SU-DHL-6 (cell line): ENCODE measurements around the gene PDE1A.

Experiments used
- H2AFZ ChIP-seq: fragments of 200-600 bp; sonication (generic); 2 replicates; pipeline ENCODE4 v1.6.1; 2014; ENCODE audit warnings: low read depth, mild to moderate bottlenecking, moderate library complexity, mixed read lengths, antibody characterized with exemption, low read length; ENCODE audit not compliant: severe bottlenecking
- H3F3A ChIP-seq: fragments of 200-600 bp; shearing (Covaris generic); 2 replicates; pipeline ENCODE4 v1.6.0; 2016; ENCODE audit warnings: antibody characterized with exemption, mild to moderate bottlenecking; ENCODE audit not compliant: insufficient read depth
- H3K27ac ChIP-seq: fragments of 200-600 bp; sonication (generic); 2 replicates; pipeline ENCODE4 v1.5.1; 2016; ENCODE audit warnings: low read depth, mild to moderate bottlenecking, low read length, moderate library complexity, mixed read lengths
- H3K27me3 ChIP-seq: fragments of 200-600 bp; sonication (generic), shearing (Covaris generic); 2 replicates; pipeline ENCODE4 v1.6.0; 2014; ENCODE audit warnings: mild to moderate bottlenecking, low read length
- H3K36me3 ChIP-seq: fragments of 200-600 bp; sonication (generic); 2 replicates; pipeline ENCODE4 v1.6.1; 2014; ENCODE audit warnings: mild to moderate bottlenecking, low read length, mixed read lengths
- H3K4me2 ChIP-seq: fragments of 300-600, 200-600 bp; shearing (Covaris generic), sonication (generic); 2 replicates; pipeline ENCODE4 v1.6.0; 2014; ENCODE audit warnings: low read length, low read depth, mild to moderate bottlenecking; ENCODE audit not compliant: poor library complexity, severe bottlenecking
- H3K4me3 ChIP-seq: fragments of 200-600 bp; sonication (generic); 2 replicates; pipeline ENCODE4 v1.5.1; 2014; ENCODE audit warnings: antibody characterized with exemption, low read length, mild to moderate bottlenecking, mixed read lengths; ENCODE audit not compliant: insufficient read depth, poor library complexity, severe bottlenecking
- H3K79me2 ChIP-seq: fragments of 200-600 bp; sonication (generic); 2 replicates; pipeline ENCODE4 v1.6.1; 2014; ENCODE audit warnings: mild to moderate bottlenecking, low read length, moderate library complexity; ENCODE audit not compliant: insufficient read depth
- H3K9ac ChIP-seq: fragments of 200-600 bp; sonication (generic); 2 replicates; pipeline ENCODE4 v1.7.0; 2014; ENCODE audit warnings: mild to moderate bottlenecking, low read length
- H3K9me2 ChIP-seq: fragments of 200-600 bp; sonication (generic); replicated peaks from 2 replicates; pipeline ENCODE4 v1.6.1; 2014; ENCODE audit warnings: low read length; ENCODE audit not compliant: insufficient read depth
- H3K9me3 ChIP-seq: fragments of 200-600 bp; sonication (generic); 2 replicates; pipeline ENCODE4 v1.6.1; 2014; ENCODE audit warnings: low read length, mixed read lengths; ENCODE audit not compliant: insufficient read depth
- H4K20me1 ChIP-seq: fragments of 200-600 bp; sonication (generic); 2 replicates; pipeline ENCODE4 v1.6.1; 2014; ENCODE audit warnings: low read depth, mild to moderate bottlenecking, antibody characterized with exemption, low read length, moderate library complexity, mixed read lengths
- CTCF ChIP-seq: fragments of 200-600 bp; sonication (generic); IDR thresholded peaks from one replicate; pipeline ENCODE4 v1.5.1; 2017; ENCODE audit warnings: antibody characterized with exemption, mild to moderate bottlenecking, low read length, moderate library complexity; ENCODE audit not compliant: insufficient read depth, poor library complexity, severe bottlenecking
- EZH2phosphoT487 ChIP-seq: fragments of 200-600 bp; sonication (generic), shearing (Covaris generic); conservative IDR thresholded peaks from 2 replicates; pipeline ENCODE4 v1.6.1; 2018; ENCODE audit warnings: mild to moderate bottlenecking, antibody characterized with exemption, low read length, moderate library complexity, mixed read lengths

The PDE1A gene

GRCh38 chr2:182422864-182423263, 4.0 kb downstream of the PDE1A start:
- TF ChIP-seq CTCF: no peak
- TF ChIP-seq EZH2phosphoT487: no peak
- no peaks in the 10 kb centered on the region for H3K36me3 ChIP-seq
- H4K20me1 ChIP-seq: no peaks in the 10 kb centered on the region
- no peaks in the 10 kb centered on the region for H3K79me2 ChIP-seq
- no peak overlapping the region for H3K27ac ChIP-seq
- no peaks in the 10 kb centered on the region for H3K9me2 ChIP-seq
- H2AFZ ChIP-seq: no peak overlapping the region
- H3K9ac ChIP-seq: no peak overlapping the region
- no peaks in the 10 kb centered on the region for H3K27me3 ChIP-seq
- no peak overlapping the region for H3K4me3 ChIP-seq
- no peaks in the 10 kb centered on the region for H3F3A ChIP-seq
- H3K9me3 ChIP-seq: no peaks in the 10 kb centered on the region
- no peak overlapping the region for H3K4me2 ChIP-seq

GRCh38 chr2:182420669-182421068, 6.2 kb downstream of the PDE1A start:
- no peaks in the 10 kb centered on the region for H3F3A ChIP-seq
- no peak overlapping the region for H3K9ac ChIP-seq
- H3K27ac ChIP-seq: no peak overlapping the region
- no peaks in the 10 kb centered on the region for H3K9me3 ChIP-seq
- H3K9me2 ChIP-seq: no peaks in the 10 kb centered on the region
- H3K79me2 ChIP-seq: no peaks in the 10 kb centered on the region
- H2AFZ ChIP-seq: no peak overlapping the region
- no peaks in the 10 kb centered on the region for H3K27me3 ChIP-seq
- TF ChIP-seq EZH2phosphoT487 (no peak), CTCF (no peak)
- H3K4me2 ChIP-seq: no peak overlapping the region
- H3K4me3 ChIP-seq: no peak overlapping the region
- no peaks in the 10 kb centered on the region for H3K36me3 ChIP-seq
- no peaks in the 10 kb centered on the region for H4K20me1 ChIP-seq

- Histone ChIP-seq H3F3A (no peaks in the 10 kb centered on the region), H3K79me2 (no peaks in the 10 kb centered on the region), H3K9ac (no peak overlapping the region), H3K9me2 (no peaks in the 10 kb centered on the region), H2AFZ (no peak overlapping the region), H3K4me2 (no peak overlapping the region), H3K9me3 (no peaks in the 10 kb centered on the region), H3K27ac (no peak overlapping the region), H3K36me3 (no peaks in the 10 kb centered on the region), H4K20me1 (no peaks in the 10 kb centered on the region), H3K4me3 (no peak overlapping the region), H3K27me3 (no peaks in the 10 kb centered on the region)
- TF ChIP-seq EZH2phosphoT487 (no peak), CTCF (no peak)
Measured at GRCh38 chr2:182416861-182417260, 10.0 kb downstream of the PDE1A start.
